NT2/D1 (cell line): Measurements from ENCODE around the gene CLSTN2.

Experiments
- SUZ12 ChIP-seq: IDR thresholded peaks from 2 replicates; pipeline ENCODE4 v1.6.1; 2011; ENCODE audit not compliant: insufficient read length, insufficient read depth; ENCODE audit errors: extremely low read depth
- YY1 ChIP-seq: IDR thresholded peaks from 2 replicates; pipeline ENCODE4 v1.6.1; 2011; ENCODE audit not compliant: insufficient read length, insufficient read depth
- ZNF274 ChIP-seq: IDR thresholded peaks from 2 replicates; pipeline ENCODE4 v1.6.1; 2011; ENCODE audit warnings: mild to moderate bottlenecking, low read depth, low read length

- TF ChIP-seq SUZ12 (no peak), YY1 (no peak), ZNF274 (no peak)
Observed at GRCh38 chr3:140292684-140293083, 357.7 kb downstream of the CLSTN2 start.
